Stomach (tissue), 9 donors: ENCODE data around the gene TRDN. TPM values are rescaled to one million over a fixed set of nuclear protein-coding genes. Genes with fewer than 3 reads are reported as not detected.

Experiments used
- DNase-seq, 2 donors: peaks; one replicate each; pipeline versions ENCODE4 v3.0.0 to v3.0.0-alpha.2; 2013 to 2019
- H3K27ac ChIP-seq, 5 donors: fragments of 200-600 bp in 4 of 5; sonication (generic) in 4 of 5; one replicate each; pipeline ENCODE4 v1.5.1; 2013 to 2019; ENCODE audit warnings: mild to moderate bottlenecking in 1 of 5, moderate library complexity in 1 of 5
- H3K27me3 ChIP-seq, 3 donors: fragments of 200-600 bp; sonication (generic); one replicate each; pipeline ENCODE4 v1.5.1; 2017 to 2019; ENCODE audit warnings: mixed run types in 1 of 3
- H3K36me3 ChIP-seq, 4 donors: fragments of 200-600 bp; sonication (generic); 1 replicate in 3 of 4; 2 replicates in 1 of 4; pipeline ENCODE4 v1.5.1; 2016 to 2019
- H3K4me1 ChIP-seq, 4 donors: fragments of 200-600 bp; sonication (generic); one replicate each; pipeline ENCODE4 v1.5.1; 2016 to 2019
- H3K4me3 ChIP-seq, 4 donors: fragments of 200-600 bp; sonication (generic) in 3 of 4; one replicate each; pipeline ENCODE4 v1.5.1; 2016 to 2019; ENCODE audit warnings: mild to moderate bottlenecking in 1 of 4
- H3K9me3 ChIP-seq, 4 donors: fragments of 200-600 bp; sonication (generic); one replicate each; pipeline ENCODE4 v1.5.1; 2016 to 2019
- EP300 ChIP-seq: sonication (generic); formaldehyde crosslinking; IDR thresholded peaks from one replicate; pipeline ENCODE4 v1.6.1; 2017; ENCODE audit warnings: antibody characterized with exemption
- POLR2A ChIP-seq, 4 donors: fragments of 450-650 bp; IDR thresholded peaks; one replicate each; pipeline ENCODE4 v1.6.1; 2016; ENCODE audit warnings: antibody characterized with exemption in 4 of 4, control low read depth in 2 of 4, mild to moderate bottlenecking in 1 of 4, moderate library complexity in 1 of 4
- POLR2AphosphoS5 ChIP-seq, 3 donors: sonication (generic); formaldehyde crosslinking; IDR thresholded peaks; one replicate each; pipeline ENCODE4 v1.6.1; 2016; ENCODE audit warnings: antibody characterized with exemption in 3 of 3
- WGBS, 5 donors: extraction: QIAGEN DNeasy Blood & Tissue Kit in 3 of 5; methylation state at CpG; one replicate each; pipeline versions ENCODE4 v1.1.5 to v1.1.7; 2013 to 2018; 5-methylcytosine and 5-hydroxymethylcytosine counted together
- intact Hi-C: fragments of 100-400 bp; cut with DNase I; formaldehyde crosslinking; loops from one replicate; pipeline ENCODE4 v1.15.1; 2023; ENCODE audit warnings: low total_unique reads
- polyA plus RNA-seq, 3 donors: library from polyadenylated mRNA; stranded (reverse); fragments of 200-250 nt; gene quantifications; one replicate each; pipeline ENCODE4 v1.2.3, GENCODE V29; 2013
- total RNA-seq, 5 donors: library from RNA; depleted of rRNA; stranded (reverse); fragments of >200 nt; gene quantifications; one replicate each; pipeline versions ENCODE4 v1.1.0 to v1.2.3, GENCODE V29; 2014 to 2016
- TF ChIP-seq, protein P1 (sequence below), 7 experiments: fragments of 450-650 bp in 4 of 7; fragments of 200-600 bp in 3 of 7; sonication (generic) in 3 of 7; IDR thresholded peaks; one replicate each; pipeline ENCODE4 v1.5.1; 2016 to 2019; ENCODE audit warnings: antibody characterized with exemption in 7 of 7, control low read depth in 2 of 7, mild to moderate bottlenecking in 1 of 7
- donor health status: healthy with polysubstance abuse.
- donor health status: Bipolar disorder and iron deficiency.
- donor health status: healthy.

Gene TRDN
- total and polyA plus RNA-seq, 8 donors, result 0.18 to 2.4 TPM; not detected in 6

DNA sequence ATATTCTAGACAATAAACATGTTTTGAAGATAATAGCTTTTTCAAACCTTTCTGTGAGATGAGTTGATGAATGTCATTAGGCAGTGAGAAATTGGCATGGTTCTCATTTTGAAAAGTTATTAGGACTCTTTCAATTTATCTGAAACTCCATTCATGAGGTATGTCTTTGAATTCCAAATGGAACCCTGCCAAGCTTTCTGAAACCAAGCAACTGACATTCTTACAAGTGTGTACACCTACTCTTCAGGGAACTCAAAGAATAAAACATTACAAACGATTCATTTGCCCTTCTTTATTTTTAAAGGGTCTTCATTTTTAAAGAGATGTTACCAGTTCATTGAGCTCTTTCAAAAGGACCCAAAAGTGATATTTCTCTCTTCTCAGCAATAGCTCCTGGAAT lies 2.1 kb upstream of the TRDN start:
- H3K9me3 ChIP-seq, result no peaks in the 10 kb centered on the region
- no peak overlapping the region for H3K27ac ChIP-seq
- TF ChIP-seq POLR2A (IDR thresholded peaks at IDR 0.05) (no peak), POLR2AphosphoS5 (IDR thresholded peaks at IDR 0.05) (no peak), EP300 (no peak)
- TF ChIP-seq, protein P1, sequence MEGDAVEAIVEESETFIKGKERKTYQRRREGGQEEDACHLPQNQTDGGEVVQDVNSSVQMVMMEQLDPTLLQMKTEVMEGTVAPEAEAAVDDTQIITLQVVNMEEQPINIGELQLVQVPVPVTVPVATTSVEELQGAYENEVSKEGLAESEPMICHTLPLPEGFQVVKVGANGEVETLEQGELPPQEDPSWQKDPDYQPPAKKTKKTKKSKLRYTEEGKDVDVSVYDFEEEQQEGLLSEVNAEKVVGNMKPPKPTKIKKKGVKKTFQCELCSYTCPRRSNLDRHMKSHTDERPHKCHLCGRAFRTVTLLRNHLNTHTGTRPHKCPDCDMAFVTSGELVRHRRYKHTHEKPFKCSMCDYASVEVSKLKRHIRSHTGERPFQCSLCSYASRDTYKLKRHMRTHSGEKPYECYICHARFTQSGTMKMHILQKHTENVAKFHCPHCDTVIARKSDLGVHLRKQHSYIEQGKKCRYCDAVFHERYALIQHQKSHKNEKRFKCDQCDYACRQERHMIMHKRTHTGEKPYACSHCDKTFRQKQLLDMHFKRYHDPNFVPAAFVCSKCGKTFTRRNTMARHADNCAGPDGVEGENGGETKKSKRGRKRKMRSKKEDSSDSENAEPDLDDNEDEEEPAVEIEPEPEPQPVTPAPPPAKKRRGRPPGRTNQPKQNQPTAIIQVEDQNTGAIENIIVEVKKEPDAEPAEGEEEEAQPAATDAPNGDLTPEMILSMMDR (IDR thresholded peaks at IDR 0.05), result no peak
- H3K27me3 ChIP-seq, result no peaks in the 10 kb centered on the region
- no peaks in the 10 kb centered on the region for H3K4me1 ChIP-seq
- 30 to 63% (median 55%) methylated on average over 1 of the region's 1 CpG for WGBS, 5 donors
- DNase-seq, result peak in 1 of 2 donors; percentile 4
- no peaks in the 10 kb centered on the region for H3K36me3 ChIP-seq
- H3K4me3 ChIP-seq, result no peak overlapping the region
- intact Hi-C loops, result no loop called here

DNA sequence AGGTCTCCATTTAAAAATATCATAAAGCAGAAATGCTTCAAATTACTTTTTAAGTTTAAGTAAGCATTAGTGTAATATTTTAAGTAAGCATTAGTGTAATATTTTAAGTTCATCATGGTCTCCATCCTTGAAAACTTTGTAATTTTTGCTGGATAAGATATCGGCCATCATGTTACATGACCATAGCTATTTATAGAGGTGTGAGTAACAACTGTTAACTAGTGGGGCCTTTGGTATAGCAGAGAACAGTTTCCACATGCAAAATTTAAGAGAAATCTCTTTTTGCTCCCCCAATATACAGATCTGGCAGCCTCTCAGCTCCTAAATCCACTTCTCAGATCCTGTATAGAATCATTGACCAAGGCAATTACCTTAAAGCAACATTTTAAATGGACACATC lies 468 bp downstream of the TRDN start:
- intact Hi-C loops, result no loop called here
- Histone ChIP-seq H3K36me3 (no peaks in the 10 kb centered on the region), H3K9me3 (no peaks in the 10 kb centered on the region), H3K27me3 (no peaks in the 10 kb centered on the region), H3K4me3 (no peak overlapping the region), H3K4me1 (no peaks in the 10 kb centered on the region), H3K27ac (no peak overlapping the region)
- WGBS, 5 donors, result 73 to 91% (median 82%) methylated on average over 1 of the region's 1 CpG
- no peak for TF ChIP-seq EP300
- no peak for TF ChIP-seq POLR2AphosphoS5 (IDR thresholded peaks at IDR 0.05)
- TF ChIP-seq, protein P1 (IDR thresholded peaks at IDR 0.05), result no peak
- no peak for TF ChIP-seq POLR2A (IDR thresholded peaks at IDR 0.05)
- DNase-seq, result no peak

DNA sequence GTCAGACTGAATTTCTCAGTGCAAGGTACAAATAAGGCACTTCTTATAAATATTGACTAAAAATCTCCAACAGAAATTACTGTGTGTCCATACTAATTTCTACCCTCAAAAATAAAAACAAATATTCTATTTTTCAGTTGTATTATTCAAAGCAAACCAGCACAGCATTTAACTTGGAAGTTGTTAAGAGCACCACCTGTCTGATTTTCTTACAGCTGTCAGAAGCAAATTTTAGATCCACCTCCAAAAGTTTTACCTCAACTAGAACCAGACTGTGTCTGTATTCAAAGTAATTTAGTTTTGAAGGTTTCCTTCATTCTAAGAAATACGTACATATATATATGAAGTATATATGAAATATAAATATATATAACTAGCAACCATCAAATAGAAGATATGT lies 1.2 kb downstream of the TRDN start:
- Histone ChIP-seq H3K36me3 (no peaks in the 10 kb centered on the region), H3K9me3 (no peaks in the 10 kb centered on the region), H3K4me3 (no peak overlapping the region), H3K27ac (no peak overlapping the region), H3K4me1 (no peaks in the 10 kb centered on the region), H3K27me3 (no peaks in the 10 kb centered on the region)
- TF ChIP-seq POLR2AphosphoS5 (IDR thresholded peaks at IDR 0.05) (no peak), POLR2A (IDR thresholded peaks at IDR 0.05) (no peak), EP300 (no peak)
- TF ChIP-seq, protein P1 (IDR thresholded peaks at IDR 0.05), result no peak
- DNase-seq, result no peak
- intact Hi-C loops, result no loop called here
- 80 to 97% (median 93%) methylated on average over 1 of the region's 1 CpG for WGBS, 5 donors

DNA sequence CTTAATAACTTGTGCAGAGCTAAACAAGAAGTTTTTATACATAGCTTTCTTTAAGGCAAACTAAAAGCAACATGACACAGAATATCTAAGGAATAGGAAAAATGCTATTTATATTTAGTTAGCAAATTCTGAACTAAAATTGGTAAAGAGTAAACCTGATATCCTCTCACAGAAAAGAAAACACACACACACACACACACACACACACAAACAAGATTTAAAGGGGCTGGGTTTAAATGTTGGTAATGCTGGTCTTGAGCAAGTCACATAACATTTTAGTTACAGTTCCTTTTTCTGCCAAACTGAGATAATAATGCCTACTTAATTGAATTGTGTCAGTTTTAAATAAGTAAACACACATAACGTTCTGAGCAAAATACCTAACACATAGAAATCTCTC lies 1.6 kb downstream of the TRDN start:
- whole genome bisulfite sequencing, 5 donors, result 11 to 37% (median 31%) methylated on average over 1 of the region's 1 CpG

More for the DNA sequence above, 1.6 kb downstream of the TRDN start:
- Histone ChIP-seq H3K36me3 (no peaks in the 10 kb centered on the region), H3K27ac (no peak overlapping the region), H3K4me3 (no peak overlapping the region), H3K9me3 (no peaks in the 10 kb centered on the region), H3K27me3 (no peaks in the 10 kb centered on the region), H3K4me1 (no peaks in the 10 kb centered on the region)
- intact Hi-C loops, result no loop called here
- DNase-seq, result no peak
- no peak for TF ChIP-seq POLR2A (IDR thresholded peaks at IDR 0.05)
- TF ChIP-seq, protein P1 (IDR thresholded peaks at IDR 0.05), result no peak
- no peak for TF ChIP-seq EP300
- TF ChIP-seq POLR2AphosphoS5 (IDR thresholded peaks at IDR 0.05), result no peak
